ENCODE data around the gene VWA3B. TPM values are rescaled to one million over a fixed set of nuclear protein-coding genes. Genes with fewer than 3 reads are reported as not detected.

The VWA3B gene
- total RNA-seq, 1 donor from 2014 or later = not detected

DNA sequence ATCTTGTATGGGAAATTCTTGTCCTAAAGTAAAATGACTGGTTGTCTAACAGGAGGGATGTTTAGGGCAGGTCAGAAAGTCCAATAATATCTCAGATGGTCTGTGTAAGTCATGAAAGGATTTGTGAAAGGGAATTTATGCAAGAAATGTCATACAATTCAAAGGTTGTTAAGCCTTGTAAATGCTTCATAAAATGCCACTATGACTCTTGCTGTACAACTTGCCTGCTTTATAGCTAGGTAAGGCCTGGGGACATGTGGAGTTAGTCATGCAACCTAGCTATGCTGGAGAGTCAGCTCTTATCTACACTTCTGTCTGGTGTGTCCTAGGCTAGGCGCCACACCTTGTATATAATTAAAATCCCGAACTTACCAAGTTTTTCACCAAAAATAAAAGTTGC lies 36.9 kb upstream of the VWA3B start:
- H3K9me3 Mint-ChIP-seq (ENCODE audit: unreplicated experiment) = peaks cover 2% of the 10 kb centered on the region
- TF ChIP-seq, protein P1, sequence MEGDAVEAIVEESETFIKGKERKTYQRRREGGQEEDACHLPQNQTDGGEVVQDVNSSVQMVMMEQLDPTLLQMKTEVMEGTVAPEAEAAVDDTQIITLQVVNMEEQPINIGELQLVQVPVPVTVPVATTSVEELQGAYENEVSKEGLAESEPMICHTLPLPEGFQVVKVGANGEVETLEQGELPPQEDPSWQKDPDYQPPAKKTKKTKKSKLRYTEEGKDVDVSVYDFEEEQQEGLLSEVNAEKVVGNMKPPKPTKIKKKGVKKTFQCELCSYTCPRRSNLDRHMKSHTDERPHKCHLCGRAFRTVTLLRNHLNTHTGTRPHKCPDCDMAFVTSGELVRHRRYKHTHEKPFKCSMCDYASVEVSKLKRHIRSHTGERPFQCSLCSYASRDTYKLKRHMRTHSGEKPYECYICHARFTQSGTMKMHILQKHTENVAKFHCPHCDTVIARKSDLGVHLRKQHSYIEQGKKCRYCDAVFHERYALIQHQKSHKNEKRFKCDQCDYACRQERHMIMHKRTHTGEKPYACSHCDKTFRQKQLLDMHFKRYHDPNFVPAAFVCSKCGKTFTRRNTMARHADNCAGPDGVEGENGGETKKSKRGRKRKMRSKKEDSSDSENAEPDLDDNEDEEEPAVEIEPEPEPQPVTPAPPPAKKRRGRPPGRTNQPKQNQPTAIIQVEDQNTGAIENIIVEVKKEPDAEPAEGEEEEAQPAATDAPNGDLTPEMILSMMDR (IDR thresholded peaks at IDR 0.05; ENCODE audit: insufficient read depth, low read depth, low read length) = no peak
- no peaks in the 10 kb centered on the region for H3K36me3 Mint-ChIP-seq (ENCODE audit: low read depth, unreplicated experiment)
- DNase-seq (ENCODE audit: low read depth) (no peak), FAIRE-seq (no peak)
- Histone ChIP-seq H3K9me3 (ENCODE audit: insufficient read depth, low read depth, low read length) (no peaks in the 10 kb centered on the region), H3K9ac (ENCODE audit: low read length) (no peak overlapping the region), H2AFZ (ENCODE audit: low read depth, low read length) (no peak overlapping the region), H4K20me1 (ENCODE audit: insufficient read depth, low read length) (no peaks in the 10 kb centered on the region), H3K27ac (ENCODE audit: low read depth, low read length) (no peak overlapping the region), H3K79me2 (ENCODE audit: insufficient read depth, low read length) (no peaks in the 10 kb centered on the region), H3K27me3 (ENCODE audit: insufficient read depth, low read length) (no peaks in the 10 kb centered on the region), H3K36me3 (ENCODE audit: insufficient read depth, low read length) (no peaks in the 10 kb centered on the region), H3K4me2 (ENCODE audit: low read length) (no peak overlapping the region), H3K4me1 (ENCODE audit: insufficient read depth, low read length) (no peaks in the 10 kb centered on the region), H3K4me3 (ENCODE audit: insufficient read depth, low read depth, low read length) (no peak overlapping the region)
- peaks cover 11% of the 10 kb centered on the region for H3K27me3 Mint-ChIP-seq (ENCODE audit: low read depth, unreplicated experiment)
- H3K4me1 Mint-ChIP-seq (ENCODE audit: low read depth, unreplicated experiment) = peaks cover 5% of the 10 kb centered on the region
- H3K4me3 Mint-ChIP-seq (ENCODE audit: unreplicated experiment) = no peak overlapping the region
- H3K27ac Mint-ChIP-seq (ENCODE audit: unreplicated experiment) = no peak overlapping the region

DNA sequence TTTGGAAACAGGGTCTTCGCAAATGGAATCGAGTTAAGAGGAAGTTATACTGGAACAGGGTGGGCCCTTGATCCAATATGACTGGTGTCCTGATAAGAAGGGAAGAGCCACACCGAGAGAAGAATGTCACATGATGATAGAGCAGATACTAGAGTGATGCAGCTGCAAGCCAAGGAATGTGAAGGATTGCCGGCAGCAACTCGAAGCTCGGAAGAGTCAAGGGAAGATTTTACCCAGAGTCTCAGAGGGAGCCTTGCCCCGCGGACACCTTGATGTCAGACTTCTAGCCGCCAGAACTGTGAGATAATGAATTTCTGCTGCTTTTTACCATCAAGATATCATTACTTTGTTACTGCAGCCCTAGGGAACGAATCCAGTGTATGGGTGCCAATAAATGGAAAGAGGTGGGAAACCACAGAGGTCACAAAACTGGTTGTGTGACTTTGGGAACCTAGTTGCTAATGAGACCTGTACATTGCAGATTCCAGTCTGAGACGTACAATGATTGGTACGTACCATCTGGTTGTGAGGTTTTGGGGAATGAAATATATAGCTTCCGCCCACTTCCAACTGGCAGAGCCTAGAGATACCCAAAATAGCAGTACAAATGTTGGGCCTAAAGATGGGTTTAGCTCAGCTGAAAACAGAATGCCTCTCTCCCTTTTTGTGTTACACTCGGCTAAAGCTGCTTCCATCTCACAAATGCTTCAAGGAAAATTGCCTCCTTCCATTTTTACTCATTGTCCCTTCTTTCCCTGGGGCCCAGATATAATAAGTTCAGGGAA lies 28.6 kb upstream of the VWA3B start:
- no peaks in the 10 kb centered on the region for H4K20me1 ChIP-seq (ENCODE audit: insufficient read depth, low read length)
- H3K9ac ChIP-seq (ENCODE audit: low read length) = no peak overlapping the region
- TF ChIP-seq, protein P1 (IDR thresholded peaks at IDR 0.05; ENCODE audit: insufficient read depth, low read depth, low read length) = no peak
- no peak for TF ChIP-seq EZH2 (IDR thresholded peaks at IDR 0.05; ENCODE audit: insufficient read depth, low read length)
- no peak overlapping the region for H2AFZ ChIP-seq (ENCODE audit: low read depth, low read length)
- H3K9me3 Mint-ChIP-seq (ENCODE audit: unreplicated experiment) = peaks cover 3% of the 10 kb centered on the region
- no peak overlapping the region for H3K4me3 ChIP-seq (ENCODE audit: insufficient read depth, low read depth, low read length)
- peaks cover 13% of the 10 kb centered on the region for H3K27me3 Mint-ChIP-seq (ENCODE audit: low read depth, unreplicated experiment)
- no peak overlapping the region for H3K4me3 Mint-ChIP-seq (ENCODE audit: unreplicated experiment)
- H3K36me3 Mint-ChIP-seq (ENCODE audit: low read depth, unreplicated experiment) = peaks cover 2% of the 10 kb centered on the region
- no peaks in the 10 kb centered on the region for H3K4me1 ChIP-seq (ENCODE audit: insufficient read depth, low read length)
- no peaks in the 10 kb centered on the region for H3K9me3 ChIP-seq (ENCODE audit: insufficient read depth, low read depth, low read length)
- no peaks in the 10 kb centered on the region for H3K4me1 Mint-ChIP-seq (ENCODE audit: low read depth, unreplicated experiment)
- FAIRE-seq (no peak), DNase-seq (ENCODE audit: low read depth) (no peak)
- no peaks in the 10 kb centered on the region for H3K79me2 ChIP-seq (ENCODE audit: insufficient read depth, low read length)
- no peaks in the 10 kb centered on the region for H3K27me3 ChIP-seq (ENCODE audit: insufficient read depth, low read length)
- H3K4me2 ChIP-seq (ENCODE audit: low read length) = no peak overlapping the region
- H3K27ac Mint-ChIP-seq (ENCODE audit: unreplicated experiment) = no peak overlapping the region
- H3K27ac ChIP-seq (ENCODE audit: low read depth, low read length) = no peak overlapping the region
- no peaks in the 10 kb centered on the region for H3K36me3 ChIP-seq (ENCODE audit: insufficient read depth, low read length)

DNA sequence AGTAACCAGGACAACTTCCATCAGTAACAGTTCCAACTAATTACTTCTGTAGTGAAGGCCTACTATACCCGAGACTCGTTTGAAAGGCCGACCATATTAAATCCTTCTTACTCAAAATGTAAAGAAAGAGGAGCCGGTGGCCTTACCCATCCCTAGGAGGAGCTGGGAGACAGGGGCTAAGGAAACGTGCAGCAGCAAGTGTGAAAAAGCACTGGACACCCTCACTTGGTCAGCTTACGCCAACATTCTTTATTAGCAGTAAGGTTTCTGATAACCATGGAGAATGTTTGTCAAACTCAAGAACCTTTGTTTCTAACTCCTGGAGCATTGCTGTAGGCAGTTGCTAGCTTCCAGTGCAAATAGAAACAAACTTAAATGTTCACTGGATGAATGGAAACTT lies 26.7 kb upstream of the VWA3B start:
- H3K4me1 ChIP-seq (ENCODE audit: insufficient read depth, low read length) = no peaks in the 10 kb centered on the region
- DNase-seq (ENCODE audit: low read depth) (no peak), FAIRE-seq (no peak)
- Mint-ChIP-seq H3K36me3 (ENCODE audit: low read depth, unreplicated experiment) (peaks cover 2% of the 10 kb centered on the region), H3K9me3 (ENCODE audit: unreplicated experiment) (peaks cover 3% of the 10 kb centered on the region), H3K4me3 (ENCODE audit: unreplicated experiment) (no peak overlapping the region), H3K4me1 (ENCODE audit: low read depth, unreplicated experiment) (no peaks in the 10 kb centered on the region), H3K27me3 (ENCODE audit: low read depth, unreplicated experiment) (peaks cover 13% of the 10 kb centered on the region), H3K27ac (ENCODE audit: unreplicated experiment) (no peak overlapping the region)
- no peak overlapping the region for H3K9ac ChIP-seq (ENCODE audit: low read length)
- no peak overlapping the region for H3K27ac ChIP-seq (ENCODE audit: low read depth, low read length)
- H3K36me3 ChIP-seq (ENCODE audit: insufficient read depth, low read length) = no peaks in the 10 kb centered on the region
- no peak overlapping the region for H3K4me2 ChIP-seq (ENCODE audit: low read length)
- TF ChIP-seq, protein P1 (IDR thresholded peaks at IDR 0.05; ENCODE audit: insufficient read depth, low read depth, low read length) = no peak
- TF ChIP-seq EZH2 (IDR thresholded peaks at IDR 0.05; ENCODE audit: insufficient read depth, low read length) = no peak
- no peaks in the 10 kb centered on the region for H3K9me3 ChIP-seq (ENCODE audit: insufficient read depth, low read depth, low read length)
- H2AFZ ChIP-seq (ENCODE audit: low read depth, low read length) = no peak overlapping the region
- no peaks in the 10 kb centered on the region for H3K79me2 ChIP-seq (ENCODE audit: insufficient read depth, low read length)
- no peaks in the 10 kb centered on the region for H4K20me1 ChIP-seq (ENCODE audit: insufficient read depth, low read length)
- no peaks in the 10 kb centered on the region for H3K27me3 ChIP-seq (ENCODE audit: insufficient read depth, low read length)
- H3K4me3 ChIP-seq (ENCODE audit: insufficient read depth, low read depth, low read length) = no peak overlapping the region

Measured in astrocyte (in vitro differentiated cells and primary cell).